GM19099 (cell line): ENCODE measurements around the gene KRTAP10-10.
"Not testable (repeated sequence)": the region's sequence is repeated elsewhere in the genome, so short reads cannot be mapped to it uniquely, and the experiment has no call there.

Experiments used
- POLR2A ChIP-seq: IDR thresholded peaks from 3 replicates; pipeline ENCODE4 v1.6.1; 2011; ENCODE audit warnings: low read depth; ENCODE audit not compliant: insufficient read length; ENCODE audit errors: extremely low read depth

The KRTAP10-10 gene

GRCh38 chr21:44644878-44645277 lies 7.7 kb downstream of the KRTAP10-10 start:
- TF ChIP-seq POLR2A, result no peak

GRCh38 chr21:44646366-44647221 lies 9.4 kb downstream of the KRTAP10-10 start, which contains the start of gene KRTAP10-11:
Gene KRTAP10-11 (plus strand): TSS chr21:44646414. CDS start chr21:44646459, 45 bp downstream.
- TF ChIP-seq POLR2A, result not testable (repeated sequence)

- no peak for TF ChIP-seq POLR2A
Observed at GRCh38 chr21:44647222-44647552, 10.0 kb downstream of the KRTAP10-10 start.

DNA sequence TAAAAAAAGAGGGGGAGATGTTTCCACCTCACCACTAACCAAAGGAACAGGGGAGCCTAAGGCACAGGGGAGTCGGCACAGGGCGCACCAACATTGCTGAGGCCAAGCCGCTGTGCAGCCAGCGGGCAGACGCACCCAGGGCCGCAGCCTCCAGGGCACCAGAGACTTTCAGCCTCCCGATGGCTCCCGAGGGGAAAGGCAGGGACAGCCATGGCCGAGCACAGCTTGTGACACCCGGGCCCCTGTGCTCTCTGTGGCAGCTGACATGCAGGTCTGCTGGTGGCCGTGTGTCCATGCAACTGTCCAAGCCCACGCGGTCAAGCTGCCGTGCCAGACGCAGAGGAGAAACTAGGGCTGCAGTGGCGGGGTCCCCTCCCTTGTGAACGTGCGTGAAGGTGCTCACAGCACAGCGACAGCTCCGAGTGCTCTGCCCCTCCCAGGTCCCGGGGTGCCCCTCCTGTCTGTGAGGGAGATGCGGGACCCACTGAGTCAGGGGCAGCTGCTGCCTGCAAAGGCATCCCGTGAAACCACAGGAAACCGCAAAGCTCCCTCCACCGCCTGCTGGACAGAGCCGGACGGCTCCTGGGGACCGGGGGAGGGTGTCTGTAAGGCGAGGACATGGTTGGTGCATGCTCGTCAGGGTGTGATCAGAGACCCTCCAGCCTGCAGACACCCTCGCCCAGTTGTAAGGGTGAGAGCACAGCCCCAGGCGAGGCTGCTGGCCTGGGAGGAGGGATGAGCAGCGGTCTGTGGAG lies 11.6 kb downstream of the KRTAP10-10 start:
- TF ChIP-seq POLR2A, result no peak

DNA sequence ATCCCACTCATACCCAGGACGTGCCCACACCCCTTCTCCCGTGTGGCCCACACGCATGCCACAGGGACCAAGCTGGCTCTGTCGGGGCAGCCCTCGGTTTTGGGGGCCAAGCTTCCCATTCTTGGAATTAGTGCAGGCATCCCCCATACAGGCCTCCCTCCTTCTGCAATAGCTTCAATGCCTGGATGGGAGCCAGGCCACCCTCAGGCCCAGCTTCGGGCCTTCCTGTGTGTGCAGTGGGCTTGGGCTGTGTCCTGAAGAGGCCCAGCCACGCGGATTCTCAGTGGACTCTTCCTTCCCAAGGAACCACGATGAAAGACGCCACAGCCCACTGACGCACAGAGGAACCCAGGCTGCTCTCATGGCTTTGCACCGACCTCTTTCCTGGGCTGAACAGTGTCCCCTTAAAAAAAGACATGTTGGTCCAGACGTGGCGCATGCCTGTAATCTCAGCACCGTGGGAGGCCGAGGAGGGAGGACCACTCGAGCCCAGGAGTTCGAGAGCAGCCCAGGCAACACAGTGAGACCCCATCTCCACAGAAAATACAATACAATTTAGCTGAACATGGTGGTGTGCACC lies 12.5 kb downstream of the KRTAP10-10 start:
- no peak for TF ChIP-seq POLR2A

DNA sequence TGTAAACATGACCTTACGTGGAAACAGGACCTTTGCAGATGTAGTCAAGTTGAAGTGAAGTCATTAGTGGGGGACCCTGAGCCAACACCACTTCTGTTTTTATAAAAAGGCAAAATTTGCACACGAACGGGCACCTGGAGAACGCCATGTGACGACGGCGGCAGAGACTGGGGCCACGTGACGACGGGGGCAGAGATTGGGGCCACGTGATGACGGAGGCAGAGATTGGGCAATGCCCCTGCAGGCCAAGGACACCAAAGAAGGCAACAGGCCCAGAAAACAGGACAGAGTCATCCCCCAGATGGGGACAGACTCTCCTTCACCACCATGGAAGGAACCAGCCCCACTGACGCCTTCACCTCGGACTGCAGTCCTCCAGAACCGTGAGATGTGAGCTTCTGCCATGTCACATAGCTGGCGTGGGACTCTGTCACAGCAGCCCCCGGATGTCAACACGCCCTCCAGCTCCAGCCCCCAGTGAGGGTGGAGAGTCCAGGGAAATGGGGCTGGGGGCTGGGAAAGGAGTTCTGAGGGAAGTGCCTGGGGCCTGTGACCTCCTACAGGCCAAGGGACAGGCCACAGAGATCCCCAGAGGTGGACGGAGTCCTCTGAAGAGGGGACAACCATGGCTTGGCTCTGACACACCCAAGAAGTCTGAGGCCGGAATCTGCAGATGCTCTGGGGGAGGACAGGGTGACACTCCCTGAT lies 13.3 kb downstream of the KRTAP10-10 start:
- no peak for TF ChIP-seq POLR2A

DNA sequence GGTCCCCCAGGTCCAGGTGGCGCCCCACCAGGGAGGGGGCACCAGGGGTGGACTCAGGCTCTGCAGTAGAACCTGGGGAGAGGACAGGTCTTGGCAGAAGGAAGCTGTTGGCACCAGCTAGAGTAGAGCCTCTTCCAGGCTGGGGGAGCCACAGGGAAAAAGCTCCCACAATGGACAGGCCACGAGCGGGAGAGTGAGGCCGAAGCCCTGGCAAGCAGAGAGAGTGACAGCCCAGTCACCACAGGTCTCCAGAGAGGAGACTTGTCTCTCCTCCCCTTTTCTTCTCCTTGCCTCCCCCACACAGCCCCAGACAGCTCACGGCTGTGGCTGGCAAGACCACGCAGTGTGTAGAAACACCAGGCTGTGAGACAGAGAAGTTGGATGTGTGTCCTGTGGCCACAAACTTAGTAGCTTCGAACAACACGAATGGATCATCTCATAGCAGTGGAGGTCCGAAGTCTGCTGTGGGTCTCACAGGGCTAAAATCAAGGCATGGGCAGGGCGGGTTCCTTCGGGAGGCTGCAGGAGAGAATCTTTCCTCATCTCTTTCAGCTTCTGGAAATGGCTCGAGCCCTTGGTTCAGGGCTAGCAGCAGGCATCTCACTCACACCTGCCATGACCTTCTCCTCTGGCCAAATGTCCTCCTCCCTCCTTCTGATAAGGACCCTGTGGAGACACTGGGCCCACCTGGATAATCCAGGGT lies 14.0 kb downstream of the KRTAP10-10 start:
- TF ChIP-seq POLR2A, result no peak

- TF ChIP-seq POLR2A, result no peak
Observed at GRCh38 chr21:44653123-44653522, 16.0 kb downstream of the KRTAP10-10 start.

- TF ChIP-seq POLR2A, result no peak
Observed at GRCh38 chr21:44653656-44654575, 16.8 kb downstream of the KRTAP10-10 start.

- TF ChIP-seq POLR2A, result no peak
Observed at GRCh38 chr21:44654576-44655175, 17.5 kb downstream of the KRTAP10-10 start, which contains the start of gene KRTAP12-4. Gene KRTAP12-4 (minus strand): TSS chr21:44654659. CDS start chr21:44654614, 45 bp downstream.

DNA sequence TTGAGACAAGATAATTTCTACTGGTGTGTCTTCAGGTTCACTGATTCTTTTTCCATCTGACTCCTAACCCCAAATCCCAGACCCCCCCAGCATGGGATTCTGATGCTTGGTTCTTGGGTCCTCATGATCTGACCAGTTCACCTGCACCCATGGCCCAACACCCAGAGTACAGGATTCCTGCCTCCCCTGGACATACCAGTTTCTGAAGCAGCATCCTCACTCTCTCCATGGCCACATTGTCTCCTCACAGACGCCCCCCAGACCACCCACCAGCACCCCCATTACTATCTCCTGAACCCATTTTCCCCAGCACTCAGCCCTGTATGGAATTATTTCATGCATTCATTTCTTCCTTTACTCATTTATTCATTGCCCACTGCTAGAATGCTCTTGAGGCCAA lies 19.7 kb downstream of the KRTAP10-10 start:
- TF ChIP-seq POLR2A, result no peak

GRCh38 chr21:44657635-44658540 lies 20.7 kb downstream of the KRTAP10-10 start, which contains the start of gene KRTAP12-3:
Gene KRTAP12-3 (plus strand): TSS chr21:44657932. CDS start chr21:44657980, 48 bp downstream.
- no peak for TF ChIP-seq POLR2A
